EL (cell line): Measurements from ENCODE around the gene CMPK2.
A peak's percentile ranks its signal among the peaks of the same experiment; 100 is the strongest.

Source experiments
- DNase-seq: peaks from one replicate; pipeline ENCODE4 v3.0.0-alpha.2; 2016

The CMPK2 gene

GRCh38 chr2:6808426-6808825 lies 57.3 kb downstream of the CMPK2 start:
- DNase-seq, result no peak

- no peak for DNase-seq
Measured at GRCh38 chr2:6806604-6807003, 59.1 kb downstream of the CMPK2 start.

GRCh38 chr2:6800553-6800952 lies 65.2 kb downstream of the CMPK2 start:
- DNase-seq, result peak; percentile 80
